ENCODE measurements around the gene F8A1.
"Not testable (repeated sequence)": the region's sequence is repeated elsewhere in the genome, so short reads cannot be mapped to it uniquely, and the experiment has no call there.

Gene F8A1
- long read RNA-seq, partial matches to known transcripts, result 0 of 1 reads
- long read RNA-seq, other reads (novel, unspliced or antisense), result 0 of 1 reads

DNA sequence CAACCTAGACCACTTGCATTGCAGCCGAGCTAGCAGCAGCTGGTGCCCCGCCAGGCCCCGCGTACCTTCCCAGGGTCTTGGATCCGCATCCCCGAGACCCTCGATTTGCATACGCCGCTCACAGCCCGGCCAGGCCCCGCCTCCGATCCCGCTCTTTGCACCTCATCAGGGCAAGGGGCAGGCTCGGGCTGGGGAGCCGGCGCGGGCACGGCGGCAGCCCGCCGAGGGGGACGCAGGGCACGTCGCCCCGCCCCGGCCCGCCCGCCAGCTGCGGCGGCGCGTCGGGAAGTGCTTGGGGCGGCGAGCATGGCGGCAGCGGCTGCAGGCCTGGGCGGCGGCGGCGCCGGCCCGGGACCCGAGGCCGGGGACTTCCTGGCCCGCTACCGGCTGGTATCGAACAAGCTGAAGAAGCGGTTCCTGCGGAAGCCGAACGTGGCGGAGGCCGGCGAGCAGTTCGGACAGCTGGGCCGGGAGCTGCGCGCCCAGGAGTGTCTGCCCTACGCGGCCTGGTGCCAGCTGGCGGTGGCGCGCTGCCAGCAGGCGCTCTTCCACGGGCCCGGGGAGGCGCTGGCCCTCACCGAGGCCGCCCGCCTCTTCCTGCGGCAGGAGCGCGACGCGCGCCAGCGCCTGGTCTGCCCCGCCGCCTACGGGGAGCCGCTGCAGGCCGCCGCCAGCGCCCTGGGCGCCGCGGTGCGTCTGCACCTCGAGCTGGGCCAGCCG lies at the start of gene F8A1:
TSS of gene F8A1 (plus strand) at position 287 of the 720 bp plus-strand sequence. CDS start at position 307, 20 bp downstream.
- not testable (repeated sequence) for H3K4me3 ChIP-seq (replicated peaks; ENCODE audit: insufficient read depth, low read length); DNase-seq (ENCODE audit: low read depth in 1 of 2, low spot score in 1 of 2); H3K27ac ChIP-seq (replicated peaks); H3K27me3 ChIP-seq (ENCODE audit: insufficient read depth, poor library complexity, severe bottlenecking)

GRCh38 chrX:154840856-154841255 lies 45.3 kb upstream of the F8A1 start:
- peak; percentile 12 to 20 for DNase-seq (ENCODE audit: low read depth in 1 of 2, low spot score in 1 of 2)
- TF ChIP-seq POLR2AphosphoS5 (IDR thresholded peaks at IDR 0.05; ENCODE audit: low read depth), result no peak
- no peak for TF ChIP-seq SPI1 (IDR thresholded peaks at IDR 0.05; ENCODE audit: borderline replicate concordance, low read depth)
- no peak for TF ChIP-seq REST (IDR thresholded peaks at IDR 0.05; ENCODE audit: insufficient replicate concordance, low read depth)
- TF ChIP-seq GABPA (IDR thresholded peaks at IDR 0.05; ENCODE audit: low read depth), result no peak
- TF ChIP-seq CTCF (IDR thresholded peaks at IDR 0.05; ENCODE audit: insufficient read depth, low read length), result no peak
- Histone ChIP-seq H3K27me3 (ENCODE audit: insufficient read depth, poor library complexity, severe bottlenecking) (no peaks in the 10 kb centered on the region), H3K27ac (replicated peaks) (no peak overlapping the region), H3K4me3 (replicated peaks; ENCODE audit: insufficient read depth, low read length) (no peak overlapping the region)

DNA sequence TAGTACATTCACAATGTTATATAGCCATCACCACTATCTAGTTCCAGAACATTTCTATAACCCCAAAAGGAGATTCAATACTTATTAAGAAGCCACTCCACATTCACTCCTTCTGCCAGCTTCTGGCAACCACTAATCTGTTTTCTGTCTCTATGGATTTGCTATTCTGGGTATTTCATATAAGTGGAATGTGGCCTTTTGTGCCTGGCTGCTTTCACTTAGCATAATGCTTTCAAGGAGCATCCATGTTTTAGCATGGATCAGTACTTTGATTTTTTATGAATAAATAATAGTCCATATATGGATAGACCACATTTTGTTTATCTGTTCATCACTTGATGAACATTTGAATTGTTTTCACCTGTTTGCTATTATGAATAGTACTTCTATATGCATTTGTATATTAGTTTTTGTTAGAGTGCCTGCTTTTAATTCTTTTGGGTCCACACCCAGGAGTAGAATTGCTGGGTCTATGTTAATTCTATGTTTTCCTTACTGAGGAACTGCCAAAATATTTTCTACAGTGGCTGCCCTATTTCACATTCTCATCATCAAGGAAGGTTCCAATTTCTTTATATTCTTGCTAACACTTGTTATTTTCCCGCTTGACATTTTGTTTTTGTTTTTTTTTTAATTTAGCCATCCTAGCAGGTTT lies 35.1 kb upstream of the F8A1 start:
- no peak for TF ChIP-seq GABPA (IDR thresholded peaks at IDR 0.05; ENCODE audit: low read depth)
- TF ChIP-seq SPI1 (IDR thresholded peaks at IDR 0.05; ENCODE audit: borderline replicate concordance, low read depth), result no peak
- TF ChIP-seq POLR2AphosphoS5 (IDR thresholded peaks at IDR 0.05; ENCODE audit: low read depth), result no peak
- no peak for TF ChIP-seq REST (IDR thresholded peaks at IDR 0.05; ENCODE audit: insufficient replicate concordance, low read depth)
- H3K27ac ChIP-seq (replicated peaks), result no peak overlapping the region
- no peaks in the 10 kb centered on the region for H3K27me3 ChIP-seq (ENCODE audit: insufficient read depth, poor library complexity, severe bottlenecking)
- H3K4me3 ChIP-seq (replicated peaks; ENCODE audit: insufficient read depth, low read length), result no peak overlapping the region
- DNase-seq (ENCODE audit: low read depth in 1 of 2, low spot score in 1 of 2), result no peak

- H3K4me3 ChIP-seq (replicated peaks; ENCODE audit: insufficient read depth, low read length), result no peak overlapping the region
- no peak for TF ChIP-seq SPI1 (IDR thresholded peaks at IDR 0.05; ENCODE audit: borderline replicate concordance, low read depth)
- TF ChIP-seq POLR2AphosphoS5 (IDR thresholded peaks at IDR 0.05; ENCODE audit: low read depth), result no peak
- TF ChIP-seq REST (IDR thresholded peaks at IDR 0.05; ENCODE audit: insufficient replicate concordance, low read depth), result no peak
- no peak for TF ChIP-seq GABPA (IDR thresholded peaks at IDR 0.05; ENCODE audit: low read depth)
- no peak for TF ChIP-seq CTCF (IDR thresholded peaks at IDR 0.05; ENCODE audit: insufficient read depth, low read length)
- no peak for DNase-seq (ENCODE audit: low read depth in 1 of 2, low spot score in 1 of 2)
- H3K27me3 ChIP-seq (ENCODE audit: insufficient read depth, poor library complexity, severe bottlenecking), result no peaks in the 10 kb centered on the region
- H3K27ac ChIP-seq (replicated peaks), result no peak overlapping the region
Observed at GRCh38 chrX:154855256-154855655, 30.9 kb upstream of the F8A1 start.

DNA sequence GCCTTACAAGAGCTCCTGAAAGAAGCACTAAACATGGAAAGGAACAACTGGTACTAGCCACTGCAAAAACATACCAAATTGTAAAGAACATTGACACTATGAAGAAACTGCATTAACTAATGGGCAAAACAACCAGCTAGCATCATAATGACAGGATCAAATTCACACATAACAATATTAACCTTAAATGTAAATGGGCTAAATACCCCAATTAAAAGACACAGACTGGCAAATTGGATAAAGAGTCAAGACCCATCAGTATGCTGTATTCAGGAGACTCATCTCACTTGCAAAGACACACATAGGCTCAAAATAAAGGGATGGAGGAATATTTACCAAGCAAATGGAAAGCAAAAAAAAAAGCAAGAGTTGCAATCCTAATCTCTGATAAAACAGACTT lies 17.6 kb upstream of the F8A1 start:
- not testable (repeated sequence) for H3K4me3 ChIP-seq (replicated peaks; ENCODE audit: insufficient read depth, low read length); DNase-seq (ENCODE audit: low read depth in 1 of 2, low spot score in 1 of 2); H3K27ac ChIP-seq (replicated peaks); H3K27me3 ChIP-seq (ENCODE audit: insufficient read depth, poor library complexity, severe bottlenecking)

All from HL-60 (cell line).